DMS114 treated with DMSO at 0.1 percent for 48 hours (cell line): ENCODE measurements around the gene ERFE.

Experiments
- DNase-seq: peaks from one replicate; lab custom pipeline; 2025; ENCODE audit not compliant: unreplicated experiment; lab: John Stamatoyannopoulos, UW

ERFE gene

DNA sequence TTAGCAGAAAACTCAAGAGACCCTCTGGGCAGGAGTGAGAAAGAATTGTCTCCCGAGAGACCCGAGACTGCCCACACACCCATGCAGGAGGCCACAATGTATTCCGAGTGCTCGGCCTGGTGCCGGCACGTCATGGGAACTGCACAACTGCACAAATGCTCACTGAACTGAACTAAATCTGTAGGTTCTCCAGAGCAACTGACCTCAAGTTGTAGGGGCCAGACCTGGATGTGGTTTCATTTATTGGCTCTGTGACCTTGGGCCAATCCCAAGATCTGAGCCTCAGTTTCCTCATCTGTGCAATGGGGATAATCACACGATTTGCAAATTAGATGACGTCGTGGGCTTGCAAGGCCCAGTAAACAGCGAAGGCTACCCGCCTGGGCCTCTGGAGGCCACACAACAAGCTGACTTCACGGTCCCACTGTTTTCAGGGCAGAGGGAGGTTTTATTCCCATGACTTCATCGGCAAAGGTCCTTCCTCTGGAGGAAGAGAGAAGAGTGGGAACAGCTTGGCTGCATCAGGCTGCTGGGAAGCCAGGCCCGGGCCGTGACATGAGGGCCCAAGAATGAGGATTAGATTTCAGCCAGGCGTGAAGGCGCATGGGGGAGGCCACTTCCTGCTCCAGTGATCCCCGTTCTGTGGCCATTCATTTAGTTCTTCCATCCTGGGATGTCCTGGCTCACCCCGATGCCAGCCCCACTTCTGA is 3.6 kb upstream of the ERFE start:
- DNase-seq = no peak

DNA sequence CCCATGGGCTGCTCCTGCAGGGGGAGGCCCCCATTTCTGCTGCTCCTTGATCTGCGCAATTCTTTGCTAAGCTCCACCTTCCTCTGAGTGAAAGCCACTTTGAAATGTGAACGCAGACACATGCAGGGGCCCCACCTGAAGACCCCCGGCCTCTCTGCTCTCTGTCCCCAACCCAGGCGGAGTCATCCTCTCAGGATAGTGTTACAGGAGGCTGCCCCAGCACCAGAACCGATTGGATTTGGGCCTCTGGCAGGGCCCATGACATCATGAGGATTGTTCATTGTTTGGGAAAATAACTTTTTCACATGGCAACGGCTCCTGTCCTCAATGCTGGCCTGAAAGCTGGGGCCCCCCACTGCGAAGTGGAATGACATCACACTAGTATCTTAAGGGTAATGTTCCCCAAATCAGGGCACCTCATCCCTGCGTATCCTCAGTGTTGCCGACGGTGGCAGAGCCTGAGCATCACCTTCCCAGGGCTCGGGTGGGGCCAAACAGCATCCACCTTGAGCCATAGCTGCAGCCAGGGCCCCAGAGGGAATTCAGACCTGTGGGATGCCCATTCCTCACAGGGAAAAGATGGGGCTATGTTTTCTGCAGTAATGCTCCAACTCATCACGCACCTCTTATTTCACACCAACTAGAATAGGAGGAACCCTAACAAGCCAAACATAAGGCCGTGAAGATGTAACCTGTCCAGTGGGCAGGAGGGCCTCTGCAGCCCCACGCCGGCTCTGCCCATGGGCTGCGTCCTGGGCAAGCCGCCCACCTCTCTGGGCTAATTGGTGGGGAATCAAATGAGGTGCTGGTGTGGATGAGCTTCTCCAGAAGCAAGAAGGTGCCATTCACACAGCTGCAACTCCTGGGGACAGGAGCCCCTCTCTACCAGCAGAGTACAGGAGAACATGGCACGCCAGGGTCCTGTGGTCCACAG is 2.7 kb upstream of the ERFE start:
- no peak for DNase-seq

- no peak for DNase-seq
Measured at GRCh38 chr2:238157506-238158017, 1.2 kb upstream of the ERFE start.

- DNase-seq = no peak
Measured at GRCh38 chr2:238158018-238158508, 707 bp upstream of the ERFE start.

GRCh38 chr2:238159071-238159539 is 335 bp downstream of the ERFE start:
- no peak for DNase-seq

DNA sequence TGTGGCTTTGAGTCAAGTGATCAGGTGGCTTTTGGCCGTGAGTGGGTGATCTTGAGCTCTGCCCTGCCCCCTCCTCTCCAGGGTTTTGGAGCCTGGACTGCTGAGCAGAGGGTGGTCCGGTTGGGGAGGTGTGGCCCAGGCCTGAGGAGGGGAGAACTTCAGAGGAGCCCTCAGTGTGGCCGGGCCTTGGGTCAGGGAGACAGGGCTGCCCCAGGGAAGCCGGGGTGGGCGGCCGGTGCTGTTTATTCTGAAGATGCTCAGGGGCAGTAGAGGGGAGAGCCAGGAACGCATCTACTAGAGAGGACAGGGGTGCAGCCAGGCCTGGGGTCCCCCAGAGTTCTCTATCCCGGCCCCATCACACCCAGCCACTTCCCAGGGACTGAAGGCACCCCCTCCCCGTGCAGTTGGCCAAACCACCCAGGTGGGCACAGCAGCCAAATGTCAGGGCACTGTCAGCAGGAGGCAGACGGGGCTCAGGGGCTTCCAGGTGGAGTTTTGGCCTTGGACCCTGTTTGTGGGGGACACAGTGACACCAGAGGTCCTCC is 963 bp downstream of the ERFE start:
- DNase-seq = no peak

GRCh38 chr2:238160206-238161129 is 1.7 kb downstream of the ERFE start:
- DNase-seq = no peak

- no peak for DNase-seq
Measured at GRCh38 chr2:238161291-238162051, 2.7 kb downstream of the ERFE start.

GRCh38 chr2:238162251-238162845 is 3.6 kb downstream of the ERFE start:
- no peak for DNase-seq

- DNase-seq = no peak
Measured at GRCh38 chr2:238162846-238163441, 4.2 kb downstream of the ERFE start.

DNA sequence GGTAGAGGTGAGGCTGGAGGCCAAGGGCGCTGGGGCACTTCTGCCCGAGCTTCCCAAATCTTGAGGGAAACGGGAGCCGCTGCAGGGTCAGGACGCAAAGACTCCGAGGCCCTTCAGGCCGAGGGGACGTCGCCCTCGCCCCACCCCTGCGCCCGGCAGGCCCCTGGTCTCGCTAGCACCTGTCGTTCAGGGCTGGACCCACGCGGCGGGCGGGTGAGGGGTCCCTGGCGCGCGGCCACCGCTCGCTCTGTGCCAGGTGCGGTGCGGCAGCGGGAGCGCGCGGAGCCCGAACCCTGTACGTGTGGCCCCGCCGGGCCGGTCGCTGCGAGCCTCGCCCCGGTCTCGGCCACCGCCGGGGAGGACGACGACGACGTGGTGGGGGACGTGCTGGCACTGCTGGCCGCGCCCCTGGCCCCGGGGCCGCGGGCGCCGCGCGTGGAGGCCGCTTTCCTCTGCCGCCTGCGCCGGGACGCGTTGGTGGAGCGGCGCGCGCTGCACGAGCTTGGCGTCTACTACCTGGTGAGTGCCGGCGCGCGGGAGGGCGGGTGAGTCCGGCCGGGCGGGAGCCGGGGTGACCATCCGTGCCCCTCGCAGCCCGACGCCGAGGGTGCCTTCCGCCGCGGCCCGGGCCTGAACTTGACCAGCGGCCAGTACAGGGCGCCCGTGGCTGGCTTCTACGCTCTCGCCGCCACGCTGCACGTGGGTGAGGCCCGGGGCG is 4.9 kb downstream of the ERFE start:
- DNase-seq = no peak

DNA sequence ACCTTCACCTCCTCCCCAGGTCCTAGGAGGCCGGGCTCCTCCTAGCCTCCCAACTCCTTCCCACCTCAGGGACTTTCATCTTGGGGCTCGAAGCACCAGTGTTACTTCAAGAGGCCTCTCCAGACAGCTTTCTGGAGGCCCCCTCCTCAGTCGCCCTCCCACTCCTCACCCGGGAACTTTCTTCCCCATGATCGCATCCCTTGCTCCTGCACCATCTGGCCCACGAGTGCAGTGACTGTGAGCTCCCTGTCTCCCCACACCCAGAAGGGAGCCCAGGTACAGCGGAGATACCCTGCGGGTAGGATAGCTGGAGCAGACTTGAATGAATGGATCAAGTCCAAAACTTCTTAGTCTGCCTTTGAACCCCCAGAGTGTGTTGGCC is 6.1 kb downstream of the ERFE start:
- DNase-seq = no peak

DNA sequence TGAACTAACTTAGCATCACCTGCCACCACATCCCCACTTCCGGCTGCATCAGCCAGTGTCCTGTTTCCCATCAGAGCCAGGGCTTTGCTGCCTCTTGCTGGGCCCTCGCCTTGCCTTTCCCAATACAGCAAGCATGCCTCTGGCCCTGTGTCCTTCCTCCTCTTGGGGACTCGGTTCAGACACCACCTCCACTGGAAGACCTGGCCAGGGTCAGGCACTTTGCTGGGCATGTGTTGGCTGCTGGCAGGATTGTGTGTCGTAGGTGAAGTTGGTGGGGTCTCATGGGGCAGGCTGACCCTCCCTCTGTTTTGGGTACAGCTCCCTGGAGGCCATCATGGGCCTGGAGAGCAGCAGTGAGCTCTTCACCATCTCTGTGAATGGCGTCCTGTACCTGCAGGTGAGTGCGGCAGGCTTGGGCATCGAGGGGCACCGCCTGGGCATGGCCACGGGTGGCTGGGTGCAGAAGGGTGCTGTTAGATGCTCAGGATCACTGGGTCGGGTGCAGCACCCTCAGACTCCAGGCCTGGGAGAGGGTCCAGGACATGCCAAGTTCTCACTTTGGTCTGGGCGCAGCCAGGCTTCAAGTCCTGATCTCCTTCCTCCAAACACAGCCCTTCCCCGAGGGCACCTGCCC is 6.6 kb downstream of the ERFE start:
- no peak for DNase-seq

- DNase-seq = no peak
Measured at GRCh38 chr2:238166391-238167343, 7.9 kb downstream of the ERFE start.

GRCh38 chr2:238167344-238167715 is 8.6 kb downstream of the ERFE start:
- DNase-seq = no peak

DNA sequence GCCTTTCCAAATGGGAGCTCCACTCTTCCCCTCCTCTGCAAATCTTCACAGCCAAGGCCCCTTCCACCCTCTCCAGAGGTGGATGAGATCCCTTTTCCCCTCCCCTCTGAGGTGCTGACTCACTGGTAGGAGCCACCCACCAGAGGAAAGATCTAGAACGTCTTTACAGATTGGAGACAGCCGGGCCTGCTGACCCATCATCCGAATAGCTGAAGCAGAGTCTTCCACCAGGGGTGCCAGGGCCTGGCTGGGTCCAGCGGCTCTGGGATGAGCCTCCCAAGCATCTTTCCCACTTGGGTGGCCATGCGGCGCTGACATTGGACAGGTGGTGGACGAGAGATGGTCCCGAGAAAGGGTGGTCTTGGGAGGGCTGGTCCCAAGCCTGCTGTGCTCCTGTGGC is 9.0 kb downstream of the ERFE start:
- no peak for DNase-seq
